ENCODE data around the gene CRYZL1.

CRYZL1 gene

DNA sequence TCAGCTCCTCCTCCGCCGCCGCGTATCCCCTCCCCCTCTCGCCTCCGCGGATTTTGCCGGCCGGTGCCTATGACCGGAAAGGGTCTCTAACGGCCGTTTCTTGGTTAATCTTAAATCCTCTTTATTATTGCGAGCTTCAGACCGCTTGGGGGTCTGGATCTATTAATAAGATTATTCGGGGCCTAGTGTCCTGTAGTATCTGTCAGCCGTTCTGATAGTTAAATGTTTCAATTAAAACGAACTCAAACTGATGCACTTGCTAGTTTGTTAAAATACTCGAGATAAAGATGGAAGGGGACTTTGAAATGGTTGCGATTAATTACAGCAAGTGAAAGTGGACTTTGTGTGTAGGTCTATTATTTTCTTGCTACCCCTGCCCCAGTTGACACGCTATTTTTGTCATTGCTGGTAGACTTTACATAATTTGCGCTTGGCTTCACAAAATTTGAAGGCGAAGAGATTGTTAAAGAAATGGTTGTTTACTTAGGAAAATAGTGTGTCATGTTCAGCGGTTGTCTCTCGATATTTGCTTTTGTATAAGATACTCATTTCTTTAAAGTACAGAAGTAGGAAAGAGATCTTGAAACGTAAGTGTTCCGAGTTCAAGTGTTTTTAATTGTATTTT lies 97.9 kb downstream of the CRYZL1 start:
- peak; percentile 53 for DNase-seq (ENCODE audit: low spot score)
- TF ChIP-seq, protein P1, sequence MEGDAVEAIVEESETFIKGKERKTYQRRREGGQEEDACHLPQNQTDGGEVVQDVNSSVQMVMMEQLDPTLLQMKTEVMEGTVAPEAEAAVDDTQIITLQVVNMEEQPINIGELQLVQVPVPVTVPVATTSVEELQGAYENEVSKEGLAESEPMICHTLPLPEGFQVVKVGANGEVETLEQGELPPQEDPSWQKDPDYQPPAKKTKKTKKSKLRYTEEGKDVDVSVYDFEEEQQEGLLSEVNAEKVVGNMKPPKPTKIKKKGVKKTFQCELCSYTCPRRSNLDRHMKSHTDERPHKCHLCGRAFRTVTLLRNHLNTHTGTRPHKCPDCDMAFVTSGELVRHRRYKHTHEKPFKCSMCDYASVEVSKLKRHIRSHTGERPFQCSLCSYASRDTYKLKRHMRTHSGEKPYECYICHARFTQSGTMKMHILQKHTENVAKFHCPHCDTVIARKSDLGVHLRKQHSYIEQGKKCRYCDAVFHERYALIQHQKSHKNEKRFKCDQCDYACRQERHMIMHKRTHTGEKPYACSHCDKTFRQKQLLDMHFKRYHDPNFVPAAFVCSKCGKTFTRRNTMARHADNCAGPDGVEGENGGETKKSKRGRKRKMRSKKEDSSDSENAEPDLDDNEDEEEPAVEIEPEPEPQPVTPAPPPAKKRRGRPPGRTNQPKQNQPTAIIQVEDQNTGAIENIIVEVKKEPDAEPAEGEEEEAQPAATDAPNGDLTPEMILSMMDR (IDR thresholded peaks at IDR 0.05; ENCODE audit: extremely low read depth, missing control alignments), result no peak

DNA sequence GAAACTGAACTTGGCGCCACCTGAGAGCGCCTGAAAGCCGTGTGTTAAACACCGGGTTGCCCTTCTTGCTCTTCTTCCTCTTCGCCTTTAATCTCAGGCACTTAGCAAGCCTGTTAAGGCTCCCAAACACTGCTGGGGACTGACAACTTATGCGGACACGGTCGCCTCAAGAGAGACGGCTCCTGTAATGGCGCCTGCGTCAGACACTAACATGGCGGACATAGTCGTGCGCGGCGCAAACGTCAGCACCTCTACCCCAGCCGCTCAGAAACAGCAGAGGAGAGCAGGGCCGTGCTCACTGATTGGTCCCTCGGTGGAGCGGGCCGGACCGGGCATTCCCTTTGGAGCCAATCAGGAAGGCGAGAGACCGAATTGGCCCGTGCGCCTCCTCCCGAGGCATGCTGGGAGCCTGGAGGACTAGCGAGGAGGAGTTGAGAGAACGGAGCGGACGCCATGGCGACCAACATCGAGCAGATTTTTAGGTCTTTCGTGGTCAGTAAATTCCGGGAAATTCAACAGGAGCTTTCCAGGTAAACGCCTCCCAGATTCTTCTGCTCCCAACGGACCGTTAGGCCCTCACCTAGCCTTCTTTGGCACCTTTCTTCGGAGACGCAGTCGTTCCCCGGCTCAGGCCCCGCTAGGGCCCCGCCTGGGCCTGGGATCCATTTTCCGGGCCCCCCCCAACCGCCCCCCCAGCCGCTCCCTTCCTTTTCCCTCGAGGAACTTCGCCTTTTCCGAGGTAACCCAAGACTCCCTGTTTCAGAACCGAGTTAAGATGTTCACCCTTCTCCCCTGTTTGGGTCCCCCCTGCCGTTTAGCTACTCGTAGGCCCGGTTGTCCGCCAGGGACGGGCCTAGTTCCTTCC lies 98.7 kb downstream of the CRYZL1 start, which contains the start of gene SON:
Gene SON, plus strand, starts transcription at position 399 of the 865 bp plus-strand sequence. Its CDS starts 55 bp downstream, at position 454.
- DNase-seq (ENCODE audit: low spot score), result peak; percentile 96
- TF ChIP-seq, protein P1 (IDR thresholded peaks at IDR 0.05; ENCODE audit: extremely low read depth, missing control alignments), result no peak

DNA sequence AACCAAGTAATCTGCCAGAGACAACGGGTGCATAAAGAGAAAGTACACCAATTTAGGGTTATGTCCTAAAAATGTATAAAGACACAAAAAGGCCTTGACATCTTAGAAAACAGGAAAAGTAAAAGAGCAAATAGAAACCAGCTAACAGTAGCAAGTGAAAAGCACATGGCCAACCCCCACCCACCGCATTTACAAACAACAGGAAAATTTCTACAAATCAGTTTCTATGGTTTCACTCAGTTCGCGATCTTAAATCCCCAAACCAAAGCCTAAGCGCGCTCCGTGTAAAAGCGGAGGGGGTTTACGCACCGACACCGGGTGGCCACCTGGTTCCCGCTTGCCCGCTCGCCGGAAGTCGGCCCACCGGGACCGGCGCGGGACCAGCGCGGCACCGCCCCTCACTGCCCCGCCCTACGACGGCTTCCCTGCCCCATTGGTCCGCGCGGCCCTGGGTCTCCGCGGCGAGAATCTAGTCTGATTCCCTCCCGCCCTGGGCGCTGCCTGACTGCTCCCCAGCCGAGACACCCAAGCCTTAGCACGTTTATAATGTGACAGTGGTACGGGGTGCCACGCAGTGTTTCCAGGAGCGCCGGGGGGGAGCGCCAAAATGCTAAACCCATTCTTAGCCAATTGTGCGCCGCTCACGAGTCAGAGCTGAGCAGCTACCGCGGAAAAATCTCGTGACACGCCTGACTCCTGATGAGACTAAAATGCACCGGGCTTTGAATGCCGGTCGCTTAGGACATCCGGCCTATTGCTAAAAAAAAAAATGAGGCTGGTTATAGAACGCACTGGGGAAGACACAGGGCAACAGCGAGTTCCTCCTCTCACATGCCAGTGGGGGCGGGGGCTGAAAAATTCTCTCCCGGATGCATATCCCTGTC lies 99.5 kb downstream of the CRYZL1 start, which contains the start of gene GART:
Gene GART, minus strand, starts transcription at position 362 of the 884 bp plus-strand sequence. CDS start 2,802 bp downstream, outside the sequence.
- TF ChIP-seq, protein P1 (IDR thresholded peaks at IDR 0.05; ENCODE audit: extremely low read depth, missing control alignments), result no peak
- DNase-seq (ENCODE audit: low spot score), result peak; percentile 82

DNA sequence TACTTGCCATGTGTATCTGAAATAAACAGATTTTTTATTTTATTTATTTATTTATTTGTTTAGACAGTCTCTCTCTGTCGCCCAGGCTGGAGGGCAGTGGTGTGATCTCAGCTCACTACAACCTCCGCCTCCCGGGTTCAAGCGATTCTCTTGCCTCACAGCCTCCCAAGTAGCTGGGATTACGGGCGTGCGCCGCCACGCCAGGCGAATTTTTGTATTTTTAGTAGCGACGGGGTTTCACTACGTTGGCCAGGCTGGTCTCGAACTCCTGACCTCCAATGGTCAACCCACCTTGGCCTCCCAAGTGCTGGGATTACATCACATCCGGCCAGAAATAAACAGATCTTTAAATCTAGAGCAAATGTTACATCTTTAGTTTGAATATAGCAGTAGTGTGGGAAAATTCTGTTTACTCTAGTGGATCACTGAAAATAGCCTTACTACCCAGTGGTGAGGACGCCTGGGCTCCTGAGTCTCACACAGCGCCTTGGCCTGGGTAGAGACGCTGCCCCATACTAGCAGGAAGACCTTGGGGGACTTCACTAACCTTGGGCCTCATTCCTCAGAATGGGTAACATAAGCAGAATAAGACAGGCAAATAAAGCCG lies 100.3 kb downstream of the CRYZL1 start:
- peak; percentile 15 for DNase-seq (ENCODE audit: low spot score)
- TF ChIP-seq, protein P1 (IDR thresholded peaks at IDR 0.05; ENCODE audit: extremely low read depth, missing control alignments), result no peak

DNA sequence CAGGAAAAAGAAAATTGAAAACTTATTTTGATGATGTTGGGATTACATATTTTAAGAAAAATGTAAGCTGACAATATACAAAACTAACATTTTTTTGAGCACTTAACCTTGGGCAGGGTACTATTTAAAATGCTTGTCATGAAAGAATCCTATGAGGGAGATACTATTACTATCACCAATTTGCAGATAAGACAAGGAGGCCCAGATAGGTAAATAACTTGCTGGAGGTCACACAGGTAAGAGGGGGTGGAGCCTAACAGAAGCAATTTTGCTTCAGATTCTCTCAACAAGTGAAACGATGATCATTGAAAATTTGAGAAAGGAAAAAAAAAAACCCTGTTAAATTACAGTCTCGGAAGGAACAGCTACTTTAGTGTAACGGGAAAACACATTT lies 100.8 kb downstream of the CRYZL1 start:
- DNase-seq (ENCODE audit: low spot score), result no peak

DNA sequence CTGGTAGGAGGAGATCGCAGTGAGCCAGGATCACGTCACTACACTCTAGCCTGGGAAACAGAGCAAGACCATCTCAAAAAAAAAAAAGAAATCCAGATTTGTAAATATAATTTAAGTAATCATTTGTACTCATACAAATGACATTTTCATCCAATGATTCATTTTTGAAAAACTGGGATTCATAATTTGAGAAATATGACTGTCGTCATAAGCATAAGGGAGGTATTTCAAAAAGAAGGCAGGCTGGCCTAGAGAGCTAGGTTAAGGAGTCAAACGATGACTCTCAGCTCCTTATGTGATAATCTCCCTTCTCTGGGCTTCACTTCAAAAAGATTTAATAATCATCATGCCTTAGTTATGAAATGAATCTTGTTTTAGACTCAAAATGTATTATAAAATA lies 101.9 kb downstream of the CRYZL1 start:
- TF ChIP-seq, protein P1 (IDR thresholded peaks at IDR 0.05; ENCODE audit: extremely low read depth, missing control alignments), result no peak
- no peak for DNase-seq (ENCODE audit: low spot score)

More for the DNA sequence above, 100.8 kb downstream of the CRYZL1 start:
- TF ChIP-seq, protein P1 (IDR thresholded peaks at IDR 0.05; ENCODE audit: extremely low read depth, missing control alignments), result no peak

All from GM20000 (cell line).